Measurements from ENCODE around the gene ZCRB1.

Gene ZCRB1

DNA sequence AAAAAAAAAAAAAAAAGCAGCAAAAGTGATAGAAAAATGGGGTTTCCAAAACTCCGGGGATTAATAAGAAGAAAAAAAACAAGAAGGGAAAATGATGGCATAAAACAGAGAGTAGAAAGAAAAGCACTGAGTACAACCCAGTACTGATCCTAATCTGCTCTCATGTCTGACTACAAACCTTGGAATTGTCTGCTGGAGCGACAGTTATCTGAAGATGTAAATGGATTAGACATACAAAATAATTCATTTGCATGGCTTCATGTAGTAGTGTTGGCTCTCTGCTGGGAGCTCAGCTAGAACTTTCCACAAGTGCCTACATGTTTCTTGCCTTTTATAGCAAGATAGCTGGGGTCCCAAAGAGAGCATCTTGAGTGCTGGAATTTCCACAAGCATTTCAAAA lies 34.2 kb downstream of the ZCRB1 start:
- H2AFZ ChIP-seq (ENCODE audit: low read length), result no peak overlapping the region
- H3K9ac ChIP-seq (ENCODE audit: low read length), result no peak overlapping the region
- no peaks in the 10 kb centered on the region for H3F3A ChIP-seq (ENCODE audit: insufficient read depth, low read length)
- H3K27me3 ChIP-seq (ENCODE audit: insufficient read depth, low read length), result no peaks in the 10 kb centered on the region
- no peak overlapping the region for H3K4me3 ChIP-seq (ENCODE audit: low read depth, low read length, poor library complexity, severe bottlenecking)
- TF ChIP-seq EZH2 (IDR thresholded peaks at IDR 0.05; ENCODE audit: borderline replicate concordance, low read length), result no peak
- TF ChIP-seq, protein P1, sequence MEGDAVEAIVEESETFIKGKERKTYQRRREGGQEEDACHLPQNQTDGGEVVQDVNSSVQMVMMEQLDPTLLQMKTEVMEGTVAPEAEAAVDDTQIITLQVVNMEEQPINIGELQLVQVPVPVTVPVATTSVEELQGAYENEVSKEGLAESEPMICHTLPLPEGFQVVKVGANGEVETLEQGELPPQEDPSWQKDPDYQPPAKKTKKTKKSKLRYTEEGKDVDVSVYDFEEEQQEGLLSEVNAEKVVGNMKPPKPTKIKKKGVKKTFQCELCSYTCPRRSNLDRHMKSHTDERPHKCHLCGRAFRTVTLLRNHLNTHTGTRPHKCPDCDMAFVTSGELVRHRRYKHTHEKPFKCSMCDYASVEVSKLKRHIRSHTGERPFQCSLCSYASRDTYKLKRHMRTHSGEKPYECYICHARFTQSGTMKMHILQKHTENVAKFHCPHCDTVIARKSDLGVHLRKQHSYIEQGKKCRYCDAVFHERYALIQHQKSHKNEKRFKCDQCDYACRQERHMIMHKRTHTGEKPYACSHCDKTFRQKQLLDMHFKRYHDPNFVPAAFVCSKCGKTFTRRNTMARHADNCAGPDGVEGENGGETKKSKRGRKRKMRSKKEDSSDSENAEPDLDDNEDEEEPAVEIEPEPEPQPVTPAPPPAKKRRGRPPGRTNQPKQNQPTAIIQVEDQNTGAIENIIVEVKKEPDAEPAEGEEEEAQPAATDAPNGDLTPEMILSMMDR (IDR thresholded peaks at IDR 0.05; ENCODE audit: low read length), result no peak
- no peak overlapping the region for H3K4me2 ChIP-seq (ENCODE audit: low read length)
- H3K9me3 ChIP-seq (ENCODE audit: low read length), result peaks cover 2% of the 10 kb centered on the region; the same call in 1 of the 2 replicates
- H3K4me1 ChIP-seq (ENCODE audit: insufficient read depth, low read length, severe bottlenecking), result no peaks in the 10 kb centered on the region
- H3K36me3 ChIP-seq (ENCODE audit: insufficient read depth, low read length), result no peaks in the 10 kb centered on the region
- no peaks in the 10 kb centered on the region for H3K79me2 ChIP-seq (ENCODE audit: insufficient read depth, low read length)
- H3K9me2 ChIP-seq (ENCODE audit: low read depth, low read length), result no peaks in the 10 kb centered on the region
- H4K20me1 ChIP-seq (ENCODE audit: insufficient read depth, low read length), result no peaks in the 10 kb centered on the region
- H3K27ac ChIP-seq (ENCODE audit: low read depth, low read length, poor library complexity, severe bottlenecking), result no peak overlapping the region

GRCh38 chr12:42288544-42288943 lies 37.4 kb downstream of the ZCRB1 start:
- H3K27me3 ChIP-seq (ENCODE audit: insufficient read depth, low read length), result no peaks in the 10 kb centered on the region
- H2AFZ ChIP-seq (ENCODE audit: low read length), result no peak overlapping the region
- H3K4me2 ChIP-seq (ENCODE audit: low read length), result no peak overlapping the region
- H3K9ac ChIP-seq (ENCODE audit: low read length), result no peak overlapping the region
- H3K27ac ChIP-seq (ENCODE audit: low read depth, low read length, poor library complexity, severe bottlenecking), result no peak overlapping the region
- no peaks in the 10 kb centered on the region for H3K79me2 ChIP-seq (ENCODE audit: insufficient read depth, low read length)
- no peaks in the 10 kb centered on the region for H4K20me1 ChIP-seq (ENCODE audit: insufficient read depth, low read length)
- no peaks in the 10 kb centered on the region for H3F3A ChIP-seq (ENCODE audit: insufficient read depth, low read length)
- no peaks in the 10 kb centered on the region for H3K9me2 ChIP-seq (ENCODE audit: low read depth, low read length)
- TF ChIP-seq, protein P1 (IDR thresholded peaks at IDR 0.05; ENCODE audit: low read length), result no peak
- TF ChIP-seq EZH2 (IDR thresholded peaks at IDR 0.05; ENCODE audit: borderline replicate concordance, low read length), result no peak
- H3K4me3 ChIP-seq (ENCODE audit: low read depth, low read length, poor library complexity, severe bottlenecking), result no peak overlapping the region
- no peaks in the 10 kb centered on the region for H3K36me3 ChIP-seq (ENCODE audit: insufficient read depth, low read length)
- H3K4me1 ChIP-seq (ENCODE audit: insufficient read depth, low read length, severe bottlenecking), result no peaks in the 10 kb centered on the region
- no peaks in the 10 kb centered on the region for H3K9me3 ChIP-seq (ENCODE audit: low read length)

- no peaks in the 10 kb centered on the region for H3F3A ChIP-seq (ENCODE audit: insufficient read depth, low read length)
- H3K4me3 ChIP-seq (ENCODE audit: low read depth, low read length, poor library complexity, severe bottlenecking), result no peak overlapping the region
- H3K4me2 ChIP-seq (ENCODE audit: low read length), result no peak overlapping the region
- H2AFZ ChIP-seq (ENCODE audit: low read length), result no peak overlapping the region
- H3K79me2 ChIP-seq (ENCODE audit: insufficient read depth, low read length), result no peaks in the 10 kb centered on the region
- TF ChIP-seq EZH2 (IDR thresholded peaks at IDR 0.05; ENCODE audit: borderline replicate concordance, low read length), result no peak
- TF ChIP-seq, protein P1 (IDR thresholded peaks at IDR 0.05; ENCODE audit: low read length), result no peak
- no peak overlapping the region for H3K27ac ChIP-seq (ENCODE audit: low read depth, low read length, poor library complexity, severe bottlenecking)
- no peaks in the 10 kb centered on the region for H3K27me3 ChIP-seq (ENCODE audit: insufficient read depth, low read length)
- no peaks in the 10 kb centered on the region for H3K4me1 ChIP-seq (ENCODE audit: insufficient read depth, low read length, severe bottlenecking)
- H3K9me3 ChIP-seq (ENCODE audit: low read length), result no peaks in the 10 kb centered on the region
- H4K20me1 ChIP-seq (ENCODE audit: insufficient read depth, low read length), result no peaks in the 10 kb centered on the region
- no peak overlapping the region for H3K9ac ChIP-seq (ENCODE audit: low read length)
- H3K9me2 ChIP-seq (ENCODE audit: low read depth, low read length), result no peaks in the 10 kb centered on the region
- no peaks in the 10 kb centered on the region for H3K36me3 ChIP-seq (ENCODE audit: insufficient read depth, low read length)
These were observed 39.2 kb downstream of the ZCRB1 start for GRCh38 chr12:42286741-42287140.
